GM21576 (cell line): ENCODE measurements around the gene DAP3.
"Not testable (repeated sequence)": the region's sequence is repeated elsewhere in the genome, so short reads cannot be mapped to it uniquely, and the experiment has no call there.

Experiments
- ATAC-seq: cut with Tn5 transposase; IDR thresholded peaks from one replicate; pipeline ENCODE4 v1.9.1; 2021; ENCODE audit warnings: mild to moderate bottlenecking, moderate library complexity; ENCODE audit not compliant: unreplicated experiment

Gene DAP3

GRCh38 chr1:155689081-155689607, at the start of gene DAP3:
Gene DAP3, plus strand, starts transcription at chr1:155689091. Its CDS starts 20,689 bp downstream, at chr1:155709780.
- not testable (repeated sequence) for ATAC-seq

GRCh38 chr1:155640367-155640766, 48.5 kb upstream of the DAP3 start:
- ATAC-seq = no peak

DNA sequence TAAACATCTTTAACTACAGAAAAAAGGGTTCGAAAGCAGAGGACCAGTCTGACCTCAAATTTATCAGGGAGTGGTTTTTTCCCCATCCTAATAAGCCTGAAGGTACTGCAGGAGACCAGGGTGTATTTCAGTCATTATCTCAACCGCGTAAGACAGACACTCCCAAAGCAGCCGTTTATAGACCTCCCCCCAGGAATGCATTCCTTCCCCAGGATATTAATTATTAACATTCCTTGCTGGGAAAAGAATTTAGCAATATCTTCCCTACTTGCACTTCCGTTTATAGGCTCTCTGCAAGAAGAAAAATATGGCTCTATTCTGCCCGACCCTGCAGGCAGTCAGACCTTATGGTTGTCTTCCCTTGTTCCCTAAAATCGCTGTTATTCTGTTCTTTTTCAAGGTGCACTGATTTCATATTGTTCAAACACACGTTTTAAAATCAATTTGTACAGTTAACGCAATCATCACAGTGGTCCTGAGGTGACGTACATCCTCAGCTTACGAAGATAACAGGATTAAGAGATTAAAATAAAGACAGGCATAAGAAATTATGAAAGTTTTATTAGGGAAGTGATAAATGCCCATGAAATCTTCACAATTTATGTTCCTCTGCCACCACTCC, 46.2 kb upstream of the DAP3 start:
- not testable (repeated sequence) for ATAC-seq

DNA sequence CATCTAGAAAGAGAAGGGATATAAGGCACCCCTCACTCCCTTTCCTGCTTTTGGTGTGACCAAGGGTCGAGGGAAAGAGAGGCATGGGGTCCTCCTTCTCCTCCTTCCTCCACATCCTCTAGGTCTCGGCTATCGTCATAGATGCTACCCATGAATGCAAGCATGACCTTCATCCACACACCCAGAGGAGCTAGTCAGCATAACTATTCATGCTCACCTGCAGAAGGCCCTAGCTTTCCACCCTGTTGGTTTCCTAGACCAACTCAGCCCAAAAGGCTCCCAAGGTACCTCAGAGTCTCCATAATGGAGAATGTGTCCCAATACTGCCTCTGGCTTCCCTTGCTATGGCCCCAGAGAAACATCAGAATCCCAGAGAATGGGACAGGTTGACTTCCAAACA, 45.7 kb upstream of the DAP3 start:
- ATAC-seq = no peak

- ATAC-seq = no peak
Measured at GRCh38 chr1:155645034-155645598, 43.8 kb upstream of the DAP3 start.

GRCh38 chr1:155645648-155646047, 43.2 kb upstream of the DAP3 start:
- no peak for ATAC-seq

DNA sequence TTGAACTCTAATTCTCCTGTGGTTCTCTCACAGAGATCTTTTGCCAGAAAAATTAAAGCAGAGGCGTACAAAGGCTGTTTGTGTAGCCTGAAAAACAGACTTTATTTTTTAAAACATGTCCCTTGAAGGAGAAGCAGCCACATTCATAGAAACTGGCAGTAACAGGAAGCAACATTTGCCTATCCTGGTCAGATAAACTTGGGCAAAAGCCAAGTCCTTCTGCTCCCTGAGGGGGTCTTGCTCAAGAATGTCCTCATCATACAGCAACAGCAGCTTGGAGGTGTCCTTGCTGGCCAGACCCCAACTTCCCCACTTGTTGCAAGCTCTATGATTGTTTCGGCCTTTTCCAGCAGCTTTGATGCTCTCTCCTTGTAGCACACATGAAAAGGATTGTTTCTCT, 42.6 kb upstream of the DAP3 start:
- ATAC-seq = no peak

- no peak for ATAC-seq
Measured at GRCh38 chr1:155648207-155649147, 40.4 kb upstream of the DAP3 start.

GRCh38 chr1:155649676-155650075, 39.2 kb upstream of the DAP3 start:
- no peak for ATAC-seq

GRCh38 chr1:155650231-155650757, 38.6 kb upstream of the DAP3 start:
- ATAC-seq = no peak

GRCh38 chr1:155651861-155652661, 36.8 kb upstream of the DAP3 start:
- no peak for ATAC-seq

DNA sequence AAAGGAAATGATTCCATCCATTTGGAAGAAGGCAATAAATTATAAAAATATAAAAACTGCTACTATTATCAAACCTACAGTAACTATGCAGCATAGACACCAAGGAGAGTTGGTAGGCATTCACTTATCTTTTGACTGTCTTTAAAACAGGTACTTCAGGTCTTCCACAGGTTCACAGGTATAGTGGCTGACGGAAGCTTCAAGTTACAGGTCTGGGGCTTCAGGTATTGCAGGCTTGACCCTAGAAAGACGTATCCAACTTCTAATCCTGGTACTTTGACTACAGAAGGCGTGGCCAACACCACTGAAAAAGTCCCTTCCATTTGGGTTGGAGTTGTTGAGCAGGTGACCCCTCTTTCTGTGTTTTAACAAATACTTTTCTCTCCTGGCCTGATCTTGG, 35.9 kb upstream of the DAP3 start:
- no peak for ATAC-seq

- ATAC-seq = no peak
Measured at GRCh38 chr1:155657463-155657862, 31.4 kb upstream of the DAP3 start.

DNA sequence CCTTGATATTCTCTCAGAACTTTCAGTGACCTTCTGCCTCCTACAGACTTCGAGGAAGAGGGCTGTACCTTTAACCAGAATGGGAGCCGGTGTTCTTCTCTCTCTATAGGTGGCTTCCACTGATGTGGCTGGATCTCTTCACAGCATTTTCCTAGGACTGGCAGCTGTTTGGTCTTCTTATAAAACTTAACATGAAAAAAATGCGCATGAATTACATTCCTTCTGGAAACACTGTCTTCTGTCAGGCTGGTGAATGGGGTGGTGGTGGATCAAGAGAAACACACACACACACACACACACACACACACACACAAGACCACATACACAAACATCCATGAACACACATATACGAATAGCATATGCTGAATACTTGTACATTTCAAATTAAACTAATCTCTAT, 27.7 kb upstream of the DAP3 start:
- ATAC-seq = not testable (repeated sequence)

- ATAC-seq = no peak
Measured at GRCh38 chr1:155669233-155670162, 19.4 kb upstream of the DAP3 start.

DNA sequence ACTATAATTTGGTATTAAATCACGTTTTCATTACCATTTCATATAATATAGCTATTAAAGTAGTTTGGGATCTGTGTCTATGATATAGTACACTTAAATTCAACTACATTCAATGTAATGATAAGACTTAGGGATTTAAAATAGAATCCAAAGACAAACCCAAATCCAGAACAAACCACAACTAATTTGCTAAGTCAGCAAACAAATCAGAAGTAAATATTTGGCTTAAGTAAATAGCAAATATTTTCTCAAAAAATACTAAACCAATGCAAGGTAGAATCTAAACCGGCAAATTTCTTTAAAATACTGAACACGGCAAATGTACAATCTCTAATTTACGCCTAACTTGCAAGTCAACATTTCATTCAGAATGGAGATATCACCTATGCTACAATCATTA, 17.1 kb upstream of the DAP3 start:
- no peak for ATAC-seq

DNA sequence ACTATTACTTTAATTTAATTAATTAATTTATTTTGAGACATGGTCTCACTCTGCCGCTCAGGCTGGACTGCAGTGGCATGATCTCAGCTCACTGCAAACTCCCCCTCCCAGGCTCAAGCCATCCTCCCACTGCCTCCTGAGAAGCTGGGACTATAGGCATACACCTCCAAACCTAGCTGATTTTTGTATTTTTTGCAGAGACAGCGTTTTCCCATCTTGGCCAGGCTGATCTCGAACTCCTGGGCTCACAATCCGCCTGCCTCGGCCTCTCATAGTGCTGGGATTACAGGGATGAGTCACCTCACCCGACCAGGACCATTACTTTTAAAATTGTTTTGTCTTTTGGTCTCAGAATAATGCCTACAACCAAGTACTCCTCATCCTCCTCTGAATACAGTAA, 15.9 kb upstream of the DAP3 start:
- no peak for ATAC-seq

GRCh38 chr1:155678027-155678426, 10.9 kb upstream of the DAP3 start:
- ATAC-seq = no peak

GRCh38 chr1:155678992-155679391, 9.9 kb upstream of the DAP3 start:
- ATAC-seq = not testable (repeated sequence)
